Measurements from ENCODE around the gene EIF4E1B.

DNA sequence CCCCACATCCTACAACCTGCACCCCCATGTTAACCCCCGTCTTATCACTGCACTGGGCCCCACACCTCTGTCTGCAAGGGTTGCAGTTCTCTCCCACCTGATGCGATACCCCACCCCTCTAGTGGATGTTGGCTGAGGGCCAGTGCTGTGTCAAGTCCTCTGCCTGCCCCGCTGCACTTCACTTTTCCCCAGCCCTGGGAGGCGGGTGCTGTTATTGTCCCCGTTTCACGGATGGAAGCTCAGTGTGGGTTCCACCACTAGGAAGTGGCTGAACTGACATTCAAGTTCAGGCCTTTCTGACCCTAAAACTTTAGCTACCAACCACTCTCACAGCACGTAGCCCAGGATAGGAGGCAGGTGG, 3.6 kb upstream of the EIF4E1B start:
- TF ChIP-seq, protein P1, sequence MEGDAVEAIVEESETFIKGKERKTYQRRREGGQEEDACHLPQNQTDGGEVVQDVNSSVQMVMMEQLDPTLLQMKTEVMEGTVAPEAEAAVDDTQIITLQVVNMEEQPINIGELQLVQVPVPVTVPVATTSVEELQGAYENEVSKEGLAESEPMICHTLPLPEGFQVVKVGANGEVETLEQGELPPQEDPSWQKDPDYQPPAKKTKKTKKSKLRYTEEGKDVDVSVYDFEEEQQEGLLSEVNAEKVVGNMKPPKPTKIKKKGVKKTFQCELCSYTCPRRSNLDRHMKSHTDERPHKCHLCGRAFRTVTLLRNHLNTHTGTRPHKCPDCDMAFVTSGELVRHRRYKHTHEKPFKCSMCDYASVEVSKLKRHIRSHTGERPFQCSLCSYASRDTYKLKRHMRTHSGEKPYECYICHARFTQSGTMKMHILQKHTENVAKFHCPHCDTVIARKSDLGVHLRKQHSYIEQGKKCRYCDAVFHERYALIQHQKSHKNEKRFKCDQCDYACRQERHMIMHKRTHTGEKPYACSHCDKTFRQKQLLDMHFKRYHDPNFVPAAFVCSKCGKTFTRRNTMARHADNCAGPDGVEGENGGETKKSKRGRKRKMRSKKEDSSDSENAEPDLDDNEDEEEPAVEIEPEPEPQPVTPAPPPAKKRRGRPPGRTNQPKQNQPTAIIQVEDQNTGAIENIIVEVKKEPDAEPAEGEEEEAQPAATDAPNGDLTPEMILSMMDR (conservative IDR thresholded peaks at IDR 0.05; ENCODE audit: low read depth, low read length): no peak
- TF ChIP-seq EZH2 (IDR thresholded peaks at IDR 0.05; ENCODE audit: borderline replicate concordance, low read depth, low read length, poor library complexity, severe bottlenecking): no peak
